Mucosa of descending colon (tissue), 3 donors: ENCODE measurements around the gene SAFB. TPM values are rescaled to one million over a fixed set of nuclear protein-coding genes. Genes with fewer than 3 reads are reported as not detected.
A peak's percentile ranks its signal among the peaks of the same experiment; 100 is the strongest.

Experiments
- ATAC-seq: fragments of 200-7000 bp; cut with Tn5 transposase; one replicate; pipeline ENCODE4 v1.9.1; 2020; ENCODE audit warnings: mild to moderate bottlenecking, moderate library complexity
- DNase-seq, 3 donors: peaks; one replicate each; pipeline ENCODE4 v3.0.0-alpha.2; 2020
- H3K36me3 ChIP-seq: fragments of 200-600 bp; one replicate; pipeline ENCODE4 v1.8.0; 2021; ENCODE audit warnings: low read depth, mild to moderate bottlenecking
- H3K4me1 ChIP-seq: fragments of 200-600 bp; one replicate; pipeline ENCODE4 v1.8.0; 2021; ENCODE audit warnings: low read depth, mild to moderate bottlenecking
- H3K4me3 ChIP-seq: fragments of 200-600 bp; one replicate; pipeline ENCODE4 v1.8.0; 2021; ENCODE audit warnings: mild to moderate bottlenecking
- H3K9me3 ChIP-seq: fragments of 200-600 bp; one replicate; pipeline ENCODE4 v1.8.0; 2021; ENCODE audit warnings: mild to moderate bottlenecking
- CTCF ChIP-seq: fragments of 200-600 bp; IDR thresholded peaks from one replicate; pipeline ENCODE4 v1.8.0; 2022; ENCODE audit warnings: antibody characterized with exemption, mild to moderate bottlenecking
- intact Hi-C, 2 donors: fragments of 100-400 bp; cut with DNase I in 1 of 2; cut with micrococcal nuclease in 1 of 2; formaldehyde crosslinking; loops; one replicate each; pipeline versions ENCODE4 v1.11.0 to v1.11.1; 2022; cut with DNase I, micrococcal nuclease
- total RNA-seq, 3 donors: library from RNA; stranded (reverse); fragmentation: NEBNext Ultra II Directional in 2 of 3; extraction: Animal tissue kit (Norgen Biotek cat#: 25700) in 2 of 3; gene quantifications; one replicate each; pipeline versions ENCODE4 v1.2.1 to v1.2.4, GENCODE V29; 2021 to 2023
- donor health status: DM: no; HTN: no; CAD: no; lungs with moderate emphysema.
- donor health status: DM: no; HTN: no; CAD: no.
- donor health status: DM: no; HTN: yes; CAD: no.

SAFB gene
- total RNA-seq, 3 donors from 2014 or later: 78.8 to 115 (median 83.3) TPM

GRCh38 chr19:5680084-5680436, 57.2 kb downstream of the SAFB start:
- peaks cover 13% of the 10 kb centered on the region for H3K4me1 ChIP-seq
- ATAC-seq (peak; percentile 9), DNase-seq (peak in 1 of 3 donors; percentile 84)
- no peaks in the 10 kb centered on the region for H3K9me3 ChIP-seq
- H3K36me3 ChIP-seq: no peaks in the 10 kb centered on the region
- peak overlapping the region; percentile 68 for H3K4me3 ChIP-seq
- intact Hi-C loops: no loop called here
- TF ChIP-seq CTCF: no peak

GRCh38 chr19:5680437-5681368, 57.8 kb downstream of the SAFB start, which contains the start of the genes HSD11B1L and MICOS13:
TSS of gene HSD11B1L (plus strand) at chr19:5681027. CDS start at chr19:5684833, 3,806 bp downstream.
TSS of gene MICOS13 (minus strand) at chr19:5680516. CDS start at chr19:5680486, 30 bp downstream.
- ATAC-seq: peak; percentile 94
- DNase-seq: peak; percentile 99 to 100 (median 99)
- peak within 1 kb of the TSS; percentile 68 for H3K4me3 ChIP-seq

GRCh38 chr19:5681391-5682106, 58.7 kb downstream of the SAFB start:
- Histone ChIP-seq H3K9me3 (no peaks in the 10 kb centered on the region), H3K4me3 (no peak overlapping the region), H3K4me1 (peaks cover 19% of the 10 kb centered on the region), H3K36me3 (no peaks in the 10 kb centered on the region)
- intact Hi-C loops: no loop called here
- no peak for TF ChIP-seq CTCF
- ATAC-seq (no peak), DNase-seq (no peak)

More at GRCh38 chr19:5680437-5681368, 57.8 kb downstream of the SAFB start, which contains the start of the genes HSD11B1L and MICOS13:
- H3K36me3 ChIP-seq: no peaks in the 10 kb centered on the region
- intact Hi-C loops: no loop called here
- H3K9me3 ChIP-seq: no peaks in the 10 kb centered on the region
- peaks cover 13% of the 10 kb centered on the region for H3K4me1 ChIP-seq
- TF ChIP-seq CTCF: no peak

GRCh38 chr19:5682107-5682482, 59.2 kb downstream of the SAFB start:
- ATAC-seq: no peak
- Histone ChIP-seq H3K4me3 (no peak overlapping the region), H3K4me1 (peaks cover 24% of the 10 kb centered on the region), H3K9me3 (no peaks in the 10 kb centered on the region), H3K36me3 (no peaks in the 10 kb centered on the region)
- TF ChIP-seq CTCF: no peak
- no peak for DNase-seq
- intact Hi-C loops: no loop called here

GRCh38 chr19:5683177-5683886, 60.4 kb downstream of the SAFB start:
- TF ChIP-seq CTCF: no peak
- Histone ChIP-seq H3K4me1 (peaks cover 26% of the 10 kb centered on the region), H3K36me3 (no peaks in the 10 kb centered on the region), H3K9me3 (no peaks in the 10 kb centered on the region), H3K4me3 (no peak overlapping the region)
- intact Hi-C loops: no loop called here
- ATAC-seq (no peak), DNase-seq (no peak)
